Subcutaneous adipose tissue (tissue), 4 donors: Measurements from ENCODE around the gene DLGAP1. TPM values are rescaled to one million over a fixed set of nuclear protein-coding genes. Genes with fewer than 3 reads are reported as not detected.

Source experiments
- CTCF ChIP-seq: fragments of 450-650 bp; IDR thresholded peaks from one replicate; pipeline ENCODE4 v1.5.1; 2016; ENCODE audit warnings: low read depth, mild to moderate bottlenecking, control low read depth, antibody characterized with exemption, moderate library complexity
- total RNA-seq, 4 donors: library from RNA; depleted of rRNA; stranded (reverse); fragments of >200 nt; gene quantifications; one replicate each; pipeline ENCODE4 v1.1.0, GENCODE V29; 2016

DLGAP1 gene
- total RNA-seq, 4 donors from 2014 or later = 0.44 to 3.3 (median 0.99) TPM

DNA sequence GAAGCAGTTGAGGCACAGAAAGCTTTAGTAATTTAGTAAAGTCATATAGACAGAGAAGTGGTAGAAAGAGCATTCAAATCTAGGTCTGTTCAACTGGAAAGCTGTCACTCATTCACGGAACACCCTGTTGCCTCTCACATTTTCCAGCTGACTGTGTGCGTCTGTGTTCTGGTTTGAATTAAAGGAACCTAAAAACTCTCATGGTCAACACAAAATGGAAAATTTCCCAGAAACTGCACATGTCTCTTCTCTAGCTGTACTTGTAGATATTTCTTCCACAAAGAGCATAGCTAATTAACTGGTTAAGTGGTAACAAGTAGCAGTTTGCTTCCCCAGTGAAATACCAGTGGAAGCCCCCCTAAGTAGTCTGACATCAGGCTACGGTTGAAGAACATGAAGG is 614.3 kb downstream of the DLGAP1 start:
- TF ChIP-seq CTCF = no peak

GRCh38 chr18:3839581-3839981 is 615.5 kb downstream of the DLGAP1 start:
- TF ChIP-seq CTCF = no peak

- no peak for TF ChIP-seq CTCF
Measured at GRCh38 chr18:3836483-3837335, 618.4 kb downstream of the DLGAP1 start.

- TF ChIP-seq CTCF = no peak
Measured at GRCh38 chr18:3832025-3832638, 623.0 kb downstream of the DLGAP1 start.

DNA sequence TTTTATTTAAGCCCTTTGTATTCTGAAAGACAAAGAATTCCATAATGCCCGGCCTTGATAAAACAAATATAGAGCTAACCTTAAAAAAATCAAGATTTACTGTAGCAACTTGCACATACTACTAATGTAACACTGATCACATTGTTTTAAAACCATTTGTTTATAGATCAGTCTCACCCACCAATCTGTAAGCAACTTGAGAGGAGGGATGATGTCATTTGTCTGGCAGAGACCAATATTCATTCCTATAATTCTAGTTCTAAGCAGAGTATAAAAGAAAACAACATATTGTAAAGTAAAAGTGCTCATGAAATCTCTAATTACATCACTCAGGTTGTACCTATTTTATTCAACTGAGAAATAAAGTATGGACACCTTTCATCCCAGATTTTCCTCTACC is 624.5 kb downstream of the DLGAP1 start:
- no peak for TF ChIP-seq CTCF

DNA sequence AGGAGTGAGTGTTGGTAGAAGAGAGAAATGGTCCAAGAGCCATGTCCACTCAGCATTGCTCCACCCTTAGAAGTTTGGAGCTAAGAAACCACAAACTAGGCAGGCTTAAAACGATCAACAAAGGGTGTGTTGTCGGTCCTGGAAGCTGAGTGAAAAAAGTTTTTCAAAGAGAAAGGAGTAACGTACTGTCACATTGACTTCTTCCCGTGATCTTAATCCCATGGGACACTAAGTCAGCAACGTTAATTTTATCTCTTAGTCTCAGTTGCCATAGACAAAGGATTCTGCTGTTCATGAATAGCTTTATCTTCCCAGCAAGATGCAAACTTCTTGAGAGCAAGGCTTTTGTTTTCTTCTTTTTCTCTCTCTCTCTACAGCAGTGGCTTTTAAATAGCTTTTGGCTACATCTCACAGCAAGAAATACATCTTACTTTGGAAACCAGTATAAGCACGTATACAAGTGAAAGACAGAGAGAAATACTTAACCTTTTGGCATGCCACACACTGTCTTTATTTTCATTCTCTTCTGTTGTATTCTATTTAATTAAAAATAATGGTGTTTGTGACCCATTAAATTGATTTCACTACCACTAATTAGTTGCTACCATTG is 627.8 kb downstream of the DLGAP1 start:
- no peak for TF ChIP-seq CTCF

DNA sequence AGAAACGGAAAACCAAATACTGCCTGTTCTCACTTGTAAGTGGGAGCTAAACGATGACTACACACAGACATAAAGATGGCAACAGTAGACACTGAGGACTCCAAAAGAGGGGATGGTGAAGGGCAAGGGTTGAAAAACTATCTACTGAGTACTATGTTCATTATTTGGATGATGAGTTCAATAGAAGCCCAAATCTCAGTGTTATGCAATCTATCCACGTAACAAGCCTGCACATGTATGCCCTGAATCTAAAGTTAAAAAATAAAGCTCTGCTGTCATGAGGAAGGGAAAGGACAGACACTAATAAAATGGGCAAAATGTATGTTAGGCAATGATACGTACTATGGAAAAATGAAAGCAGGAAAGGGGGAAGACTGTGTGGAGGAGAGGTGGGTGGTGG is 629.1 kb downstream of the DLGAP1 start:
- no peak for TF ChIP-seq CTCF
